Lung (tissue), 13 donors: ENCODE data around the gene USP34. TPM values are rescaled to one million over a fixed set of nuclear protein-coding genes. Genes with fewer than 3 reads are reported as not detected.

Source experiments
- ATAC-seq: fragments of 200-7000 bp; cut with Tn5 transposase; one replicate; pipeline ENCODE4 v1.9.1; 2020; ENCODE audit warnings: moderate number of reproducible peaks; ENCODE audit not compliant: insufficient read depth, low FRiP score
- DNase-seq, 3 donors: peaks; one replicate each; pipeline ENCODE4 v3.0.0-alpha.2; 2013 to 2017
- H3K27ac ChIP-seq, 2 donors: one replicate each; pipeline ENCODE4 v1.5.1; 2013; ENCODE audit warnings: mild to moderate bottlenecking in 2 of 2, moderate library complexity in 2 of 2, control low read depth in 1 of 2, inconsistent platforms in 1 of 2, low read depth in 1 of 2, low read length in 1 of 2
- H3K27me3 ChIP-seq, 3 donors: one replicate each; pipeline ENCODE4 v1.5.1; 2013; ENCODE audit warnings: low read length in 2 of 3; ENCODE audit not compliant: control insufficient read depth in 3 of 3, insufficient read depth in 3 of 3
- H3K36me3 ChIP-seq, 4 donors: one replicate each; pipeline ENCODE4 v1.5.1; 2013; ENCODE audit warnings: low read length in 4 of 4, mild to moderate bottlenecking in 1 of 4, moderate library complexity in 1 of 4; ENCODE audit not compliant: control insufficient read depth in 4 of 4, insufficient read depth in 4 of 4
- H3K4me1 ChIP-seq, 5 donors: one replicate each; pipeline ENCODE4 v1.5.1; 2013; ENCODE audit warnings: low read length in 5 of 5, mild to moderate bottlenecking in 2 of 5, moderate library complexity in 1 of 5; ENCODE audit not compliant: control insufficient read depth in 5 of 5, insufficient read depth in 5 of 5
- H3K4me3 ChIP-seq: one replicate; pipeline ENCODE4 v1.5.1; 2013; ENCODE audit warnings: mild to moderate bottlenecking, control low read depth, moderate library complexity
- H3K9ac ChIP-seq, 2 donors: one replicate each; pipeline ENCODE4 v1.5.1; 2013; ENCODE audit warnings: low read length in 2 of 2, control low read depth in 1 of 2; ENCODE audit not compliant: insufficient read depth in 1 of 2
- H3K9me3 ChIP-seq, 4 donors: one replicate each; pipeline ENCODE4 v1.5.1; 2013; ENCODE audit warnings: low read length in 3 of 4, mild to moderate bottlenecking in 1 of 4, moderate library complexity in 1 of 4; ENCODE audit not compliant: control insufficient read depth in 4 of 4, insufficient read depth in 3 of 4
- CTCF ChIP-seq: IDR thresholded peaks from 2 replicates; pipeline ENCODE4 v1.5.1; 2012; ENCODE audit warnings: mild to moderate bottlenecking; ENCODE audit errors: control extremely low read depth, extremely low read depth
- WGBS, 2 donors: extraction: QIAGEN DNeasy Blood & Tissue Kit; methylation state at CpG; one replicate each; pipeline ENCODE4 v1.1.7; 2013; 5-methylcytosine and 5-hydroxymethylcytosine counted together
- polyA plus RNA-seq, 2 donors: library from polyadenylated mRNA; stranded (reverse); fragments of 200-250 nt; gene quantifications; one replicate each; pipeline ENCODE4 v1.2.1, GENCODE V29; 2013
- small RNA-seq: library from RNA; depleted of rRNA; stranded (forward); fragments of <200 nt; gene quantifications from one replicate; pipeline ENCODE3, GENCODE V24; 2014; ENCODE audit warnings: low replicate concordance
- total RNA-seq, 2 donors: library from RNA; depleted of rRNA in 1 of 2; stranded (reverse); fragments of >200 nt in 1 of 2; gene quantifications; one replicate each; pipeline ENCODE4 v1.2.1, GENCODE V29; 2014 to 2021
- donor health status: control.
- donor health status: control.
- donor health status: Bipolar disorder and iron deficiency.
- donor health status: healthy.
- donor health status: DM: yes; HTN: yes; CAD: no.

The USP34 gene
- total and polyA plus RNA-seq, 4 donors = 38.7 to 233 (median 67.8) TPM

GRCh38 chr2:61141151-61141550 lies 329.7 kb downstream of the USP34 start:
- Histone ChIP-seq H3K27ac (no peak overlapping the region), H3K36me3 (no peaks in the 10 kb centered on the region), H3K9ac (no peak overlapping the region), H3K9me3 (no peaks in the 10 kb centered on the region), H3K27me3 (no peaks in the 10 kb centered on the region), H3K4me1 (no peaks in the 10 kb centered on the region), H3K4me3 (no peak overlapping the region)
- no peak for TF ChIP-seq CTCF
- WGBS, 2 donors = 86 to 100% methylated on average over 1 of the region's 1 CpG
- ATAC-seq (no peak), DNase-seq (no peak)

GRCh38 chr2:61138859-61139258 lies 332.0 kb downstream of the USP34 start:
- TF ChIP-seq CTCF = no peak
- Histone ChIP-seq H3K36me3 (no peaks in the 10 kb centered on the region), H3K4me1 (no peaks in the 10 kb centered on the region), H3K9ac (no peak overlapping the region), H3K27me3 (no peaks in the 10 kb centered on the region), H3K9me3 (no peaks in the 10 kb centered on the region), H3K4me3 (no peak overlapping the region), H3K27ac (no peak overlapping the region)
- 71 to 84% methylated on average over 4 of the region's 4 CpGs for WGBS, 2 donors
- ATAC-seq = no peak
- DNase-seq = no peak

Small RNA genes within 50 kb of the gene (small RNA-seq; reads per million reads assigned to genes)
- gene SNORA70B = not detected

Other genes with a start within 250 kb of the USP34 start
- gene XPO1, start 67.3 kb upstream of the USP34 start, total RNA-seq = 100 to 1,000 TPM; 112 to 568 TPM
- gene XPO1, start 67.3 kb upstream of the USP34 start, polyA plus RNA-seq = 10 to 100 TPM; 57.9 to 59.6 TPM